A673 (cell line): ENCODE measurements around the gene LRBA. TPM values are rescaled to one million over a fixed set of nuclear protein-coding genes. Genes with fewer than 3 reads are reported as not detected.

ENCODE experiments used
- BruUV-seq: library from RNA; stranded (reverse); fragments of 400-500 nt; replicated peaks from 2 replicates; lab custom pipeline; 2021; lab: Mats Ljungman, UMichigan
- CTCF ChIA-PET: fragments of 300-600 bp; sonication (Branson Sonifier 250); formaldehyde crosslinking; loops from one replicate; lab custom pipeline; 2022; ENCODE audit warnings: antibody characterized with exemption; lab: Charles Lee
- POLR2A ChIA-PET: fragments of 300-600 bp; sonication (Branson Sonifier 250); formaldehyde crosslinking; loops from one replicate; lab custom pipeline; 2022; ENCODE audit warnings: antibody characterized with exemption; ENCODE audit not compliant: low non-redundant PET; lab: Charles Lee
- DNase-seq: peaks from one replicate; pipeline ENCODE4 v3.0.0-alpha.2; 2015; ENCODE audit warnings: low spot score
- H3K27ac ChIP-seq: fragments of 200-600 bp; sonication (generic); 2 replicates; pipeline ENCODE4 v1.5.1; 2016; ENCODE audit warnings: mixed run types, low read depth, mild to moderate bottlenecking, mixed read lengths, antibody characterized with exemption, low read length; ENCODE audit not compliant: poor library complexity, severe bottlenecking
- H3K27me3 ChIP-seq: fragments of 200-600 bp; sonication (generic); replicated peaks from 2 replicates; pipeline ENCODE4 v1.6.1; 2017; ENCODE audit warnings: mixed run types, low read depth, mild to moderate bottlenecking, mixed read lengths, antibody characterized with exemption, low read length; ENCODE audit not compliant: insufficient read depth, poor library complexity
- H3K36me3 ChIP-seq: fragments of 200-600 bp; sonication (generic); 2 replicates; pipeline ENCODE4 v1.6.1; 2016; ENCODE audit warnings: mixed run types, mild to moderate bottlenecking, mixed read lengths, antibody characterized with exemption, low read length; ENCODE audit not compliant: insufficient read depth, poor library complexity, severe bottlenecking
- H3K4me1 ChIP-seq: fragments of 200-600 bp; sonication (generic); 2 replicates; pipeline ENCODE4 v1.6.1; 2017; ENCODE audit warnings: mixed run types, mild to moderate bottlenecking, mixed read lengths, antibody characterized with exemption, low read length; ENCODE audit not compliant: insufficient read depth, poor library complexity, severe bottlenecking
- H3K4me3 ChIP-seq: fragments of 200-600 bp; sonication (generic); 2 replicates; pipeline ENCODE4 v1.5.1; 2016; ENCODE audit warnings: low read depth, mixed run types, mild to moderate bottlenecking, mixed read lengths, low read length; ENCODE audit not compliant: poor library complexity, severe bottlenecking
- H3K9me3 ChIP-seq: fragments of 200-600 bp; sonication (generic); 2 replicates; pipeline ENCODE4 v1.6.1; 2016; ENCODE audit warnings: mixed run types, low read depth, mild to moderate bottlenecking, mixed read lengths, antibody characterized with exemption, low read length; ENCODE audit not compliant: poor library complexity, severe bottlenecking
- CTCF ChIP-seq: fragments of 300-800, 200-600 bp; sonication (generic); conservative IDR thresholded peaks from 2 replicates; pipeline ENCODE4 v1.5.1; 2017; ENCODE audit warnings: low read depth, mild to moderate bottlenecking, antibody characterized with exemption, low read length, moderate library complexity, mixed read lengths
- EZH2 ChIP-seq: fragments of 200-600 bp; sonication (generic); IDR thresholded peaks from 2 replicates; pipeline ENCODE4 v1.6.1; 2017; ENCODE audit warnings: borderline replicate concordance, low read depth, mild to moderate bottlenecking, mixed read lengths, antibody characterized with exemption, low read length; ENCODE audit not compliant: poor library complexity, severe bottlenecking
- intact Hi-C: fragments of 100-400 bp; cut with micrococcal nuclease; formaldehyde crosslinking; loops from one replicate; pipeline ENCODE4 v1.10.0; 2022; ENCODE audit not compliant: unreplicated experiment
- total RNA-seq: library from RNA; stranded (reverse); gene quantifications from 2 replicates; pipeline ENCODE4 v1.2.3, GENCODE V29; 2021

LRBA gene
- total RNA-seq, 1 experiment from 2014 or later: 35.7 TPM

- no peaks in the 10 kb centered on the region for H3K36me3 ChIP-seq
- no peaks in the 10 kb centered on the region for H3K9me3 ChIP-seq
- no peaks in the 10 kb centered on the region for H3K4me1 ChIP-seq
- CTCF ChIA-PET: no interaction called here
- no peak overlapping the region for H3K27ac ChIP-seq
- H3K27me3 ChIP-seq: no peaks in the 10 kb centered on the region
- no peak overlapping the region for H3K4me3 ChIP-seq
- POLR2A ChIA-PET: no interaction called here
- no peak for DNase-seq
- TF ChIP-seq EZH2 (no peak), CTCF (no peak)
- intact Hi-C loops: no loop called here
- BruUV-seq: no TSS peak
Observed at GRCh38 chr4:150572704-150573504, 442.2 kb downstream of the LRBA start.

GRCh38 chr4:150570862-150571261 is 444.2 kb downstream of the LRBA start:
- no peak overlapping the region for H3K27ac ChIP-seq
- DNase-seq: peak; percentile 26
- H3K27me3 ChIP-seq: no peaks in the 10 kb centered on the region
- H3K36me3 ChIP-seq: no peaks in the 10 kb centered on the region
- no peak overlapping the region for H3K4me3 ChIP-seq
- BruUV-seq: no TSS peak
- no peaks in the 10 kb centered on the region for H3K4me1 ChIP-seq
- ChIA-PET CTCF (no interaction called here), POLR2A (no interaction called here)
- intact Hi-C loops: no loop called here
- TF ChIP-seq CTCF (no peak), EZH2 (no peak)
- no peaks in the 10 kb centered on the region for H3K9me3 ChIP-seq

GRCh38 chr4:150569998-150570535 is 445.0 kb downstream of the LRBA start:
- Histone ChIP-seq H3K9me3 (no peaks in the 10 kb centered on the region), H3K27ac (no peak overlapping the region), H3K27me3 (no peaks in the 10 kb centered on the region), H3K36me3 (no peaks in the 10 kb centered on the region), H3K4me3 (no peak overlapping the region), H3K4me1 (no peaks in the 10 kb centered on the region)
- BruUV-seq: no TSS peak
- ChIA-PET POLR2A (no interaction called here), CTCF (no interaction called here)
- intact Hi-C loops: no loop called here
- no peak for TF ChIP-seq CTCF
- no peak for TF ChIP-seq EZH2
- DNase-seq: no peak
